AG04449 (cell line): ENCODE measurements around the gene GCNT2.
A peak's percentile ranks its signal among the peaks of the same experiment; 100 is the strongest.

Experiments
- CTCF ChIA-PET: fragments of 350-600 bp; formaldehyde crosslinking; extraction: SDS; loops from one replicate; lab custom pipeline; 2021; ENCODE audit warnings: antibody characterized with exemption; lab: Yijun Ruan, JAX
- POLR2A ChIA-PET: fragments of 400-600, 350-600 bp; formaldehyde crosslinking; extraction: SDS; loops from one replicate; lab custom pipeline; 2020; ENCODE audit warnings: antibody characterized with exemption, inconsistent platforms; lab: Yijun Ruan, JAX
- DNase-seq: peaks from one replicate; pipeline ENCODE4 v3.0.0-alpha.2; 2010; ENCODE audit warnings: low read depth, low spot score
- H3K4me3 ChIP-seq: 2 replicates; pipeline ENCODE4 v1.5.1; 2011; ENCODE audit warnings: low read depth, mild to moderate bottlenecking, control low read depth, low read length
- CTCF ChIP-seq: IDR thresholded peaks from one replicate; pipeline ENCODE4 v1.5.1; 2011; ENCODE audit warnings: mild to moderate bottlenecking, moderate library complexity, low read length, control low read depth, inconsistent platforms; ENCODE audit not compliant: insufficient read depth; ENCODE audit errors: missing control alignments

The GCNT2 gene

GRCh38 chr6:10547809-10548208 is 26.7 kb downstream of the GCNT2 start:
- no peak for TF ChIP-seq CTCF
- POLR2A ChIA-PET, result no interaction called here
- no peak overlapping the region for H3K4me3 ChIP-seq
- CTCF ChIA-PET, result no interaction called here
- DNase-seq, result no peak

- CTCF ChIA-PET, result no interaction called here
- no peak for TF ChIP-seq CTCF
- POLR2A ChIA-PET, result no interaction called here
- no peak for DNase-seq
- no peak overlapping the region for H3K4me3 ChIP-seq
These were observed 29.6 kb downstream of the GCNT2 start for GRCh38 chr6:10550764-10551163.

GRCh38 chr6:10552270-10552810 is 31.2 kb downstream of the GCNT2 start:
- no peak overlapping the region for H3K4me3 ChIP-seq
- DNase-seq, result no peak
- ChIA-PET POLR2A (no interaction called here), CTCF (no interaction called here)
- no peak for TF ChIP-seq CTCF

- TF ChIP-seq CTCF, result no peak
- ChIA-PET POLR2A (no interaction called here), CTCF (no interaction called here)
- H3K4me3 ChIP-seq, result no peak overlapping the region
- no peak for DNase-seq
These were observed 32.7 kb downstream of the GCNT2 start for GRCh38 chr6:10553871-10554270.

GRCh38 chr6:10554826-10555225 is 33.7 kb downstream of the GCNT2 start:
- TF ChIP-seq CTCF, result no peak
- ChIA-PET POLR2A (no interaction called here), CTCF (no interaction called here)

GRCh38 chr6:10555625-10556309 is 34.6 kb downstream of the GCNT2 start:
- CTCF ChIA-PET, result interaction anchor here (0.6 kb wide), 1 partner anchor 75 kb away, joined by 4 read pairs; no protein-coding TSS in a partner anchor
- no peak for TF ChIP-seq CTCF
- peak overlapping the region; percentile 42 for H3K4me3 ChIP-seq
- POLR2A ChIA-PET, result no interaction called here
- DNase-seq, result no peak

More at GRCh38 chr6:10554826-10555225, 33.7 kb downstream of the GCNT2 start:
- DNase-seq, result no peak
- H3K4me3 ChIP-seq, result no peak overlapping the region
